Upper lobe of left lung (tissue), 6 donors: ENCODE data around the gene ZNF778. TPM values are rescaled to one million over a fixed set of nuclear protein-coding genes. Genes with fewer than 3 reads are reported as not detected.

ENCODE experiments used
- ATAC-seq, 2 donors: fragments of 200-7000 bp; cut with Tn5 transposase; one replicate each; pipeline ENCODE4 v1.9.1; 2022; ENCODE audit warnings: mild to moderate bottlenecking in 2 of 2, moderate library complexity in 2 of 2; ENCODE audit not compliant: low FRiP score in 2 of 2
- DNase-seq, 2 donors: peaks; one replicate each; pipeline ENCODE4 v3.0.0-alpha.2; 2019 to 2020
- H3K27ac ChIP-seq, 4 donors: fragments of 200-600 bp; sonication (generic); one replicate each; pipeline ENCODE4 v1.5.1; 2016 to 2019
- H3K27me3 ChIP-seq, 4 donors: fragments of 200-600 bp; sonication (generic); one replicate each; pipeline ENCODE4 v1.5.1; 2017 to 2019
- H3K36me3 ChIP-seq, 4 donors: fragments of 200-600 bp; sonication (generic); one replicate each; pipeline ENCODE4 v1.5.1; 2016 to 2019
- H3K4me1 ChIP-seq, 4 donors: fragments of 200-600 bp; sonication (generic); one replicate each; pipeline ENCODE4 v1.5.1; 2018 to 2019
- H3K4me3 ChIP-seq, 4 donors: fragments of 200-600 bp; sonication (generic); one replicate each; pipeline ENCODE4 v1.5.1; 2017 to 2019; ENCODE audit warnings: mild to moderate bottlenecking in 2 of 4, moderate library complexity in 1 of 4
- H3K9me3 ChIP-seq, 4 donors: fragments of 200-600 bp; sonication (generic); one replicate each; pipeline ENCODE4 v1.5.1; 2018 to 2019
- CTCF ChIP-seq, 6 experiments: fragments of 450-650 bp in 4 of 6; fragments of 200-600 bp in 2 of 6; sonication (generic) in 2 of 6; IDR thresholded peaks; one replicate each; pipeline ENCODE4 v1.5.1; 2016 to 2019; ENCODE audit warnings: antibody characterized with exemption in 6 of 6
- EP300 ChIP-seq, 4 donors: sonication (generic); formaldehyde crosslinking; IDR thresholded peaks; one replicate each; pipeline ENCODE4 v1.5.1; 2017; ENCODE audit warnings: antibody characterized with exemption in 4 of 4, control low read depth in 2 of 4
- POLR2A ChIP-seq, 4 donors: fragments of 450-650 bp; IDR thresholded peaks; one replicate each; pipeline ENCODE4 v1.5.1; 2016 to 2017; ENCODE audit warnings: antibody characterized with exemption in 4 of 4, mild to moderate bottlenecking in 2 of 4
- POLR2AphosphoS5 ChIP-seq, 2 donors: sonication (generic); formaldehyde crosslinking; IDR thresholded peaks; one replicate each; pipeline ENCODE4 v1.5.1; 2017; ENCODE audit warnings: antibody characterized with exemption in 2 of 2
- WGBS, 2 donors: methylation state at CpG; one replicate each; pipeline ENCODE4 v1.1.5; 2017 to 2018; 5-methylcytosine and 5-hydroxymethylcytosine counted together
- total RNA-seq, 6 donors: library from RNA; depleted of rRNA in 4 of 6; stranded (reverse); fragments of >200 nt in 4 of 6; gene quantifications; one replicate each; pipeline versions ENCODE4 v1.1.0 to v1.2.1, GENCODE V29; 2016 to 2021
- donor health status: DM: no; HTN: no; CAD: no; lungs with moderate emphysema.
- donor health status: DM: no; HTN: yes; CAD: no; lungs with severe emphysema.

ZNF778 gene
- total RNA-seq, 6 donors from 2014 or later, result 12.3 to 50.1 (median 17.7) TPM

GRCh38 chr16:89200124-89200849 lies 17.2 kb upstream of the ZNF778 start, which contains the start of gene SLC22A31:
SLC22A31 (minus strand) TSS chr16:89200537; CDS start chr16:89200501, 36 bp downstream.
- Histone ChIP-seq H3K4me1 (peaks cover 18 to 34% (median 25%) of the 10 kb centered on the region in 4 donors), H3K4me3 (peak within 1 kb of the TSS in 3 of 4 donors; percentile 57 to 63 (median 61)), H3K36me3 (no peaks in the 10 kb centered on the region), H3K27ac (peak within 1 kb of the TSS; percentile 59 to 77 (median 73)), H3K9me3 (no peaks in the 10 kb centered on the region), H3K27me3 (peaks cover 0 to 35% (median 11%) of the 10 kb centered on the region in 4 donors)
- 12 to 15% methylated on average over 19 to 28 of the region's 28 CpGs for WGBS, 2 donors
- TF ChIP-seq EP300 (IDR thresholded peaks at IDR 0.05) (peak in 1 of 4 donors; percentile 64), POLR2AphosphoS5 (IDR thresholded peaks at IDR 0.05) (peak; percentile 33 to 44), POLR2A (IDR thresholded peaks at IDR 0.05) (peak in 2 of 4 donors; percentile 13 to 27), CTCF (IDR thresholded peaks at IDR 0.05) (no peak)
- ATAC-seq (peak; percentile 28 to 82), DNase-seq (peak; percentile 74 to 84)

GRCh38 chr16:89200850-89201411 lies 16.6 kb upstream of the ZNF778 start:
- DNase-seq (no peak), ATAC-seq (no peak)
- H3K36me3 ChIP-seq, result no peaks in the 10 kb centered on the region
- no peaks in the 10 kb centered on the region for H3K9me3 ChIP-seq
- TF ChIP-seq POLR2AphosphoS5 (IDR thresholded peaks at IDR 0.05), result no peak
- no peak for TF ChIP-seq CTCF (IDR thresholded peaks at IDR 0.05)
- TF ChIP-seq EP300 (IDR thresholded peaks at IDR 0.05), result no peak
- no peak for TF ChIP-seq POLR2A (IDR thresholded peaks at IDR 0.05)
- WGBS, 2 donors, result 1 to 5% methylated on average over 11 to 34 of the region's 58 CpGs
- peak overlapping the region in 3 of 4 donors; percentile 57 to 63 (median 61) for H3K4me3 ChIP-seq
- peak overlapping the region; percentile 59 to 77 (median 72) for H3K27ac ChIP-seq
- H3K4me1 ChIP-seq, result peaks cover 18 to 34% (median 25%) of the 10 kb centered on the region in 4 donors
- peaks cover 0 to 35% (median 11%) of the 10 kb centered on the region in 4 donors for H3K27me3 ChIP-seq

- H3K36me3 ChIP-seq, result no peaks in the 10 kb centered on the region
- H3K9me3 ChIP-seq, result no peaks in the 10 kb centered on the region
- 4 to 7% methylated on average over 11 to 42 of the region's 111 CpGs for WGBS, 2 donors
- peaks cover 18 to 34% (median 25%) of the 10 kb centered on the region in 4 donors for H3K4me1 ChIP-seq
- peak overlapping the region in 3 of 4 donors; percentile 68 to 77 (median 77) for H3K27ac ChIP-seq
- H3K27me3 ChIP-seq, result peaks cover 0 to 35% (median 11%) of the 10 kb centered on the region in 4 donors
- peak; percentile 81 to 97 for DNase-seq
- peak; percentile 83 to 93 for ATAC-seq
- H3K4me3 ChIP-seq, result peak overlapping the region in 3 of 4 donors; percentile 57 to 63 (median 61)
- TF ChIP-seq POLR2A (IDR thresholded peaks at IDR 0.05) (peak in 2 of 4 donors; percentile 73 to 76), EP300 (IDR thresholded peaks at IDR 0.05) (no peak)
Observed at GRCh38 chr16:89201439-89202377, 15.8 kb upstream of the ZNF778 start.

GRCh38 chr16:89202422-89203215 lies 14.9 kb upstream of the ZNF778 start:
- WGBS, 2 donors, result 53 to 56% methylated on average over 47 to 49 of the region's 49 CpGs
- no peak for TF ChIP-seq POLR2AphosphoS5 (IDR thresholded peaks at IDR 0.05)
- TF ChIP-seq CTCF (IDR thresholded peaks at IDR 0.05), result no peak
- TF ChIP-seq POLR2A (IDR thresholded peaks at IDR 0.05), result no peak
- no peak for TF ChIP-seq EP300 (IDR thresholded peaks at IDR 0.05)
- H3K27me3 ChIP-seq, result peaks cover 0 to 35% (median 11%) of the 10 kb centered on the region in 4 donors

More at GRCh38 chr16:89202422-89203215, 14.9 kb upstream of the ZNF778 start:
- H3K36me3 ChIP-seq, result no peaks in the 10 kb centered on the region
- DNase-seq (peak in 1 of 2 donors; percentile 79), ATAC-seq (no peak)
- H3K4me3 ChIP-seq, result peak overlapping the region in 3 of 4 donors; percentile 57 to 63 (median 61)
- peaks cover 18 to 34% (median 25%) of the 10 kb centered on the region in 4 donors for H3K4me1 ChIP-seq
- H3K9me3 ChIP-seq, result no peaks in the 10 kb centered on the region
- H3K27ac ChIP-seq, result no peak overlapping the region
